NCI-H526 (cell line): ENCODE data around the gene TCAF1.

Source experiments
- DNase-seq, 2 experiments: peaks; one replicate each; lab custom pipeline; 2025; lab: John Stamatoyannopoulos, UW

The TCAF1 gene

GRCh38 chr7:143901668-143902331, at the start of gene TCAF1:
Gene TCAF1 (minus strand): TSS chr7:143902176. CDS start chr7:143876608, 25,568 bp downstream.
- peak; percentile 91 to 98 for DNase-seq

GRCh38 chr7:143948733-143949132, 46.8 kb upstream of the TCAF1 start:
- no peak for DNase-seq

- no peak for DNase-seq
These were observed 45.1 kb upstream of the TCAF1 start for GRCh38 chr7:143947111-143947510.

GRCh38 chr7:143945423-143945822, 43.4 kb upstream of the TCAF1 start:
- no peak for DNase-seq

GRCh38 chr7:143938379-143939243, 36.6 kb upstream of the TCAF1 start:
- DNase-seq: no peak

GRCh38 chr7:143936087-143937009, 34.4 kb upstream of the TCAF1 start:
- DNase-seq: no peak

- DNase-seq: no peak
These were observed 32.8 kb upstream of the TCAF1 start, which contains the start of gene OR2F2 for GRCh38 chr7:143934526-143935325. Gene OR2F2 (plus strand): TSS chr7:143935233. CDS start chr7:143935233, 0 bp downstream.

- DNase-seq: no peak
These were observed 29.8 kb upstream of the TCAF1 start for GRCh38 chr7:143931739-143932138.

- DNase-seq: no peak
These were observed 27.4 kb upstream of the TCAF1 start for GRCh38 chr7:143929224-143929920.

GRCh38 chr7:143924851-143925250, 22.9 kb upstream of the TCAF1 start:
- no peak for DNase-seq

- DNase-seq: no peak
These were observed 13.1 kb upstream of the TCAF1 start for GRCh38 chr7:143914938-143915652.

GRCh38 chr7:143913945-143914615, 12.1 kb upstream of the TCAF1 start:
- DNase-seq: no peak

GRCh38 chr7:143910473-143911248, 8.7 kb upstream of the TCAF1 start:
- no peak for DNase-seq

GRCh38 chr7:143909863-143910262, 7.9 kb upstream of the TCAF1 start:
- DNase-seq: no peak

- DNase-seq: no peak
These were observed 6.1 kb upstream of the TCAF1 start for GRCh38 chr7:143908120-143908519.

- DNase-seq: no peak
These were observed 4.9 kb upstream of the TCAF1 start for GRCh38 chr7:143906895-143907294.

GRCh38 chr7:143906151-143906550, 4.2 kb upstream of the TCAF1 start:
- DNase-seq: no peak

GRCh38 chr7:143905509-143905908, 3.5 kb upstream of the TCAF1 start:
- no peak for DNase-seq
